ENCODE data around the gene RAB3IL1.

The RAB3IL1 gene

GRCh38 chr11:61868571-61869428 lies 48.6 kb downstream of the RAB3IL1 start:
- ATAC-seq (replicated peaks; ENCODE audit: extremely low read depth, poor library complexity, severe bottlenecking) (no peak), DNase-seq (ENCODE audit: low spot score in 2 of 2) (no peak)
- no peak overlapping the region for H3K4me3 Mint-ChIP-seq
- no peak overlapping the region for H3K27ac Mint-ChIP-seq (ENCODE audit: low read depth)
- H3K4me1 Mint-ChIP-seq, result peaks cover 9% of the 10 kb centered on the region
- H3K36me3 Mint-ChIP-seq (ENCODE audit: insufficient read depth), result peaks cover 3% of the 10 kb centered on the region
- H3K27me3 Mint-ChIP-seq, result peaks cover 17% of the 10 kb centered on the region
- H3K9me3 Mint-ChIP-seq, result no peaks in the 10 kb centered on the region

GRCh38 chr11:61866958-61867343 lies 50.4 kb downstream of the RAB3IL1 start:
- DNase-seq (ENCODE audit: low spot score in 2 of 2) (no peak), ATAC-seq (replicated peaks; ENCODE audit: extremely low read depth, poor library complexity, severe bottlenecking) (no peak)
- Mint-ChIP-seq H3K27me3 (peaks cover 17% of the 10 kb centered on the region), H3K4me1 (peaks cover 9% of the 10 kb centered on the region), H3K9me3 (no peaks in the 10 kb centered on the region), H3K36me3 (ENCODE audit: insufficient read depth) (peaks cover 3% of the 10 kb centered on the region), H3K4me3 (no peak overlapping the region), H3K27ac (ENCODE audit: low read depth) (no peak overlapping the region)

- no peak overlapping the region for H3K4me3 Mint-ChIP-seq
- H3K36me3 Mint-ChIP-seq (ENCODE audit: insufficient read depth), result peaks cover 3% of the 10 kb centered on the region
- ATAC-seq (replicated peaks; ENCODE audit: extremely low read depth, poor library complexity, severe bottlenecking) (no peak), DNase-seq (ENCODE audit: low spot score in 2 of 2) (no peak)
- H3K4me1 Mint-ChIP-seq, result peaks cover 8% of the 10 kb centered on the region
- H3K9me3 Mint-ChIP-seq, result no peaks in the 10 kb centered on the region
- peaks cover 17% of the 10 kb centered on the region for H3K27me3 Mint-ChIP-seq
- peak overlapping the region; percentile 65 for H3K27ac Mint-ChIP-seq (ENCODE audit: low read depth)
Observed at GRCh38 chr11:61866231-61866957, 51.0 kb downstream of the RAB3IL1 start.

- H3K27me3 Mint-ChIP-seq, result peaks cover 7% of the 10 kb centered on the region
- H3K27ac Mint-ChIP-seq (ENCODE audit: low read depth), result peak overlapping the region; percentile 65
- ATAC-seq (replicated peaks; ENCODE audit: extremely low read depth, poor library complexity, severe bottlenecking) (no peak), DNase-seq (ENCODE audit: low spot score in 2 of 2) (no peak)
- no peaks in the 10 kb centered on the region for H3K9me3 Mint-ChIP-seq
- no peaks in the 10 kb centered on the region for H3K4me1 Mint-ChIP-seq
- H3K4me3 Mint-ChIP-seq, result no peak overlapping the region
- H3K36me3 Mint-ChIP-seq (ENCODE audit: insufficient read depth), result peaks cover 4% of the 10 kb centered on the region
Observed at GRCh38 chr11:61864814-61865775, 52.3 kb downstream of the RAB3IL1 start.

GRCh38 chr11:61863548-61864081 lies 53.8 kb downstream of the RAB3IL1 start:
- H3K27ac Mint-ChIP-seq (ENCODE audit: low read depth), result no peak overlapping the region
- H3K36me3 Mint-ChIP-seq (ENCODE audit: insufficient read depth), result peaks cover 4% of the 10 kb centered on the region
- no peak for DNase-seq (ENCODE audit: low spot score in 2 of 2)
- H3K4me1 Mint-ChIP-seq, result no peaks in the 10 kb centered on the region
- no peaks in the 10 kb centered on the region for H3K27me3 Mint-ChIP-seq
- no peaks in the 10 kb centered on the region for H3K9me3 Mint-ChIP-seq
- no peak for ATAC-seq (replicated peaks; ENCODE audit: extremely low read depth, poor library complexity, severe bottlenecking)
- no peak overlapping the region for H3K4me3 Mint-ChIP-seq

GRCh38 chr11:61862714-61863547 lies 54.4 kb downstream of the RAB3IL1 start:
- DNase-seq (ENCODE audit: low spot score in 2 of 2) (no peak), ATAC-seq (replicated peaks; ENCODE audit: extremely low read depth, poor library complexity, severe bottlenecking) (no peak)
- H3K4me3 Mint-ChIP-seq, result no peak overlapping the region
- H3K36me3 Mint-ChIP-seq (ENCODE audit: insufficient read depth), result peaks cover 3% of the 10 kb centered on the region
- H3K9me3 Mint-ChIP-seq, result no peaks in the 10 kb centered on the region
- no peaks in the 10 kb centered on the region for H3K27me3 Mint-ChIP-seq
- H3K27ac Mint-ChIP-seq (ENCODE audit: low read depth), result no peak overlapping the region
- no peaks in the 10 kb centered on the region for H3K4me1 Mint-ChIP-seq

- Mint-ChIP-seq H3K36me3 (ENCODE audit: insufficient read depth) (peaks cover 3% of the 10 kb centered on the region), H3K4me1 (no peaks in the 10 kb centered on the region), H3K27ac (ENCODE audit: low read depth) (no peak overlapping the region), H3K4me3 (no peak overlapping the region), H3K27me3 (no peaks in the 10 kb centered on the region), H3K9me3 (no peaks in the 10 kb centered on the region)
- DNase-seq (ENCODE audit: low spot score in 2 of 2) (no peak), ATAC-seq (replicated peaks; ENCODE audit: extremely low read depth, poor library complexity, severe bottlenecking) (no peak)
Observed at GRCh38 chr11:61861634-61862033, 55.7 kb downstream of the RAB3IL1 start.

- ATAC-seq (replicated peaks; ENCODE audit: extremely low read depth, poor library complexity, severe bottlenecking), result no peak
- peaks cover 1% of the 10 kb centered on the region for H3K36me3 Mint-ChIP-seq (ENCODE audit: insufficient read depth)
- H3K27me3 Mint-ChIP-seq, result no peaks in the 10 kb centered on the region
- H3K4me3 Mint-ChIP-seq, result no peak overlapping the region
- H3K4me1 Mint-ChIP-seq, result no peaks in the 10 kb centered on the region
- H3K27ac Mint-ChIP-seq (ENCODE audit: low read depth), result no peak overlapping the region
- DNase-seq (ENCODE audit: low spot score in 2 of 2), result no peak
- H3K9me3 Mint-ChIP-seq, result no peaks in the 10 kb centered on the region
Observed at GRCh38 chr11:61860054-61860903, 57.1 kb downstream of the RAB3IL1 start.

- DNase-seq (ENCODE audit: low spot score in 2 of 2), result no peak
- H3K4me1 Mint-ChIP-seq, result no peaks in the 10 kb centered on the region
- no peak for ATAC-seq (replicated peaks; ENCODE audit: extremely low read depth, poor library complexity, severe bottlenecking)
- H3K27me3 Mint-ChIP-seq, result no peaks in the 10 kb centered on the region
- H3K36me3 Mint-ChIP-seq (ENCODE audit: insufficient read depth), result no peaks in the 10 kb centered on the region
- H3K9me3 Mint-ChIP-seq, result no peaks in the 10 kb centered on the region
- no peak overlapping the region for H3K27ac Mint-ChIP-seq (ENCODE audit: low read depth)
- no peak overlapping the region for H3K4me3 Mint-ChIP-seq
Observed at GRCh38 chr11:61855939-61856680, 61.3 kb downstream of the RAB3IL1 start.

GRCh38 chr11:61854966-61855714 lies 62.2 kb downstream of the RAB3IL1 start:
- DNase-seq (ENCODE audit: low spot score in 2 of 2), result no peak
- Mint-ChIP-seq H3K4me1 (no peaks in the 10 kb centered on the region), H3K27ac (ENCODE audit: low read depth) (no peak overlapping the region), H3K27me3 (no peaks in the 10 kb centered on the region), H3K9me3 (no peaks in the 10 kb centered on the region), H3K36me3 (ENCODE audit: insufficient read depth) (no peaks in the 10 kb centered on the region), H3K4me3 (no peak overlapping the region)
- ATAC-seq (replicated peaks; ENCODE audit: extremely low read depth, poor library complexity, severe bottlenecking), result no peak
